ENCODE results near the gene GRM8. TPM values are rescaled to one million over a fixed set of nuclear protein-coding genes. Genes with fewer than 3 reads are reported as not detected.

The GRM8 gene
- total RNA-seq, 4 donors from 2014 or later, result not detected

GRCh38 chr7:127254163-127254684 lies 1.5 kb upstream of the GRM8 start:
- no peak for DNase-seq (ENCODE audit: low spot score in 2 of 2)
- TF ChIP-seq EP300 (IDR thresholded peaks at IDR 0.05), result no peak
- TF ChIP-seq, protein P1, sequence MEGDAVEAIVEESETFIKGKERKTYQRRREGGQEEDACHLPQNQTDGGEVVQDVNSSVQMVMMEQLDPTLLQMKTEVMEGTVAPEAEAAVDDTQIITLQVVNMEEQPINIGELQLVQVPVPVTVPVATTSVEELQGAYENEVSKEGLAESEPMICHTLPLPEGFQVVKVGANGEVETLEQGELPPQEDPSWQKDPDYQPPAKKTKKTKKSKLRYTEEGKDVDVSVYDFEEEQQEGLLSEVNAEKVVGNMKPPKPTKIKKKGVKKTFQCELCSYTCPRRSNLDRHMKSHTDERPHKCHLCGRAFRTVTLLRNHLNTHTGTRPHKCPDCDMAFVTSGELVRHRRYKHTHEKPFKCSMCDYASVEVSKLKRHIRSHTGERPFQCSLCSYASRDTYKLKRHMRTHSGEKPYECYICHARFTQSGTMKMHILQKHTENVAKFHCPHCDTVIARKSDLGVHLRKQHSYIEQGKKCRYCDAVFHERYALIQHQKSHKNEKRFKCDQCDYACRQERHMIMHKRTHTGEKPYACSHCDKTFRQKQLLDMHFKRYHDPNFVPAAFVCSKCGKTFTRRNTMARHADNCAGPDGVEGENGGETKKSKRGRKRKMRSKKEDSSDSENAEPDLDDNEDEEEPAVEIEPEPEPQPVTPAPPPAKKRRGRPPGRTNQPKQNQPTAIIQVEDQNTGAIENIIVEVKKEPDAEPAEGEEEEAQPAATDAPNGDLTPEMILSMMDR (IDR thresholded peaks at IDR 0.05), result no peak
- TF ChIP-seq POLR2A (IDR thresholded peaks at IDR 0.05), result no peak
- TF ChIP-seq POLR2AphosphoS5 (IDR thresholded peaks at IDR 0.05), result no peak
- H3K9me3 ChIP-seq, result no peaks in the 10 kb centered on the region
- H3K4me3 ChIP-seq, result peak overlapping the region; percentile 73
- peaks cover 24% of the 10 kb centered on the region for H3K4me1 ChIP-seq
- no peak overlapping the region for H3K27ac ChIP-seq
- WGBS, result 29% methylated on average over 11 of the region's 11 CpGs
- H3K27me3 ChIP-seq, result peaks cover 53% of the 10 kb centered on the region
- H3K36me3 ChIP-seq, result no peaks in the 10 kb centered on the region

- TF ChIP-seq, protein P1 (IDR thresholded peaks at IDR 0.05), result peak; percentile 32 to 96
- TF ChIP-seq POLR2A (IDR thresholded peaks at IDR 0.05), result no peak
- peak; percentile 74 to 86 for DNase-seq (ENCODE audit: low spot score in 2 of 2)
- H3K9me3 ChIP-seq, result no peaks in the 10 kb centered on the region
- WGBS, result 1% methylated on average over 58 of the region's 84 CpGs
- H3K27me3 ChIP-seq, result peaks cover 60% of the 10 kb centered on the region
- H3K4me1 ChIP-seq, result peaks cover 24% of the 10 kb centered on the region
- H3K36me3 ChIP-seq, result no peaks in the 10 kb centered on the region
- peak overlapping the region; percentile 73 for H3K4me3 ChIP-seq
- no peak overlapping the region for H3K27ac ChIP-seq
Observed at GRCh38 chr7:127253281-127254162, 781 bp upstream of the GRM8 start.

DNA sequence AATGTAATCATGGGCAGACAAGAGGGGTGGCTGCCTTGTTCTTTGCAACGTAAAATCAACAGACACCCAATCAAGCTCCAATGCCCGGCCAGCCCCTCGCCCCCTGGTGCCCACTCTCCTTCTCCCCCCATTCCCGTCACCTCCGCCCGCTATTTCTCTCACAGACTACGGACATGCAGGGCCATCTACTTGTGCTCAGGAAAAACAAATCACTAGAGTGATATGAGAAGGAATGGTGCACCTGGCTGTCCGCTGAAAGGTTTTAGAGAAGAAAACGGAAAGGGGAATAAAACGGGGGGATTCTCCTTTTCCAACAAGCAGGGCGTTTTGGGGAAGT lies 396 bp downstream of the GRM8 start:
- Histone ChIP-seq H3K4me1 (peaks cover 24% of the 10 kb centered on the region), H3K27me3 (peaks cover 58% of the 10 kb centered on the region), H3K4me3 (peak overlapping the region; percentile 73), H3K27ac (no peak overlapping the region), H3K36me3 (no peaks in the 10 kb centered on the region), H3K9me3 (no peaks in the 10 kb centered on the region)
- no peak for DNase-seq (ENCODE audit: low spot score in 2 of 2)
- TF ChIP-seq, protein P1 (IDR thresholded peaks at IDR 0.05), result no peak
- TF ChIP-seq POLR2A (IDR thresholded peaks at IDR 0.05), result no peak
- no peak for TF ChIP-seq POLR2AphosphoS5 (IDR thresholded peaks at IDR 0.05)
- TF ChIP-seq EP300 (IDR thresholded peaks at IDR 0.05), result no peak
- whole genome bisulfite sequencing, result 0% methylated on average over 10 of the region's 11 CpGs

DNA sequence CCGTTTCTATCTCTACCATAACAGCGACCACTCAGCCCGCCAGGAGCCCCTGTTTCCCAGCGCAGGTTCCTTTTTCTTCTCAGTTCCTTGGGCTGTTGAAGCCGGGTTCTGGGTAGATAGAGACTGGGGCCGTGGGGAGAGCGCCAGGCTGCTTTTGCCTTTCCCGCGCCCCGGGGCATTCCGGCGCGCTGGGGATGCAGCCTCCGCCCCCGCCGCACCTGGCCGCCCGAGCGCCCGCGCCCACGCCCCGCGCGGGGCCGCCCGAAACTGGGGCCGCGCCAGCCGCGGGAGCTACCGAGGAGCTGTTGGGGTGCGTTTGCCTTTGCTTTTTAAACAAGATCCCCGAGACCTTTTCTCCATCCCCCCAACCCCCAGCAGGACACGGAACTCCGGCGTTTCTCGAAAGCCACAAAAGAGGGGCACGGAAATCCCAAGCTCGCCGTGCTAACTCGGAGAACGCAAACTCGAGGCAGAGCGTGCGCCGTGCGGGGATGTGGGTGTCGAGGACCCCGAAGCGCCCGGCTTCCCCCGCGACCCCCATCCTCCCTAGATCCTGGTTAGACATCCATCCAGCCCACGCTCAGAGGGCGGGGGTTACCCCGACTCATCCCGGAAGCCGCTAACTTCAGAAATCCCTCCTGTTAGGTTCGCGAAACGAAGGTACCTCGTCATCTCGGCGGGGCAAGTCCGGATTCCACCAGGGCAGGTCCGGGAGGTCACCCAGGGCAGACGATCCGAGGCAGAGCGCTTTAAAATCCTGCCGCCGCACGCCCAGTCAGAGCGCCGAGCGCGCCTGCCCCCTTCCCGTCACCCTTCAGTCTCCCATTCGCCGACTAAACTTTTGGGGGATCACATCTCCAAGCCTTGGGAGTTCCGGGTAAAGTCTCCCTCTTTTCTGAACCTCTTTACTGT lies 1.0 kb downstream of the GRM8 start:
- DNase-seq (ENCODE audit: low spot score in 2 of 2), result no peak
- Histone ChIP-seq H3K4me1 (peaks cover 24% of the 10 kb centered on the region), H3K4me3 (peak overlapping the region; percentile 73), H3K9me3 (no peaks in the 10 kb centered on the region), H3K27ac (no peak overlapping the region), H3K36me3 (no peaks in the 10 kb centered on the region), H3K27me3 (peaks cover 60% of the 10 kb centered on the region)
- no peak for TF ChIP-seq POLR2AphosphoS5 (IDR thresholded peaks at IDR 0.05)
- TF ChIP-seq, protein P1 (IDR thresholded peaks at IDR 0.05), result no peak
- TF ChIP-seq EP300 (IDR thresholded peaks at IDR 0.05), result no peak
- no peak for TF ChIP-seq POLR2A (IDR thresholded peaks at IDR 0.05)
- 1% methylated on average over 47 of the region's 81 CpGs for WGBS

Data from suprapubic skin (tissue), 4 donors.